GM15510 (cell line): ENCODE measurements around the gene TSPY2.
"Not testable (repeated sequence)": the region's sequence is repeated elsewhere in the genome, so short reads cannot be mapped to it uniquely, and the experiment has no call there.

Experiments
- POLR2A ChIP-seq: IDR thresholded peaks from 3 replicates; pipeline ENCODE4 v1.6.1; 2011; ENCODE audit warnings: borderline replicate concordance; ENCODE audit not compliant: insufficient read length; ENCODE audit errors: extremely low read depth

TSPY2 gene, protein sequence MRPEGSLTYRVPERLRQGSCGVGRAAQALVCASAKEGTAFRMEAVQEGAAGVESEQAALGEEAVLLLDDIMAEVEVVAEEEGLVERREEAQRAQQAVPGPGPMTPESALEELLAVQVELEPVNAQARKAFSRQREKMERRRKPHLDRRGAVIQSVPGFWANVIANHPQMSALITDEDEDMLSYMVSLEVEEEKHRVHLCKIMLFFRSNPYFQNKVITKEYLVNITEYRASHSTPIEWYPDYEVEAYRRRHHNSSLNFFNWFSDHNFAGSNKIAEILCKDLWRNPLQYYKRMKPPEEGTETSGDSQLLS

DNA sequence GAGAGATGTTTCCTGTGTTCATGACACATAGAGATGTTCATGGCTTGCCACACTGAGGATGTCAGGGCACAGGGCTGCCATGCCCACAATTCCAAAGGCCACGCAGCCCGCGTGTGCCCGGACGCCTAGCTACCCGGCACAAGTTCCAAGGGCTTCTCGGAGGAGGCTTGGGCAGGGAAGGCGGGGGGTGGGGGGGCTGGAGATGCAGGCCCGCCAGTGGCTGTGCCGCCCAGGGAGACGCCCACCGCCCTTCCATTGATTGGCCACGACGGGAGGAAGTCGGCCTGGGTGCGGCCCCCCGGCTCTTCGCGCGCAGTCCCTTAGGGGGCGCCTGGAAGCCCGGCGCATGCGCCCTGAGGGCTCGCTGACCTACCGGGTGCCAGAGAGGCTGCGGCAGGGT is at the start of gene TSPY2:
Gene TSPY2 (plus strand): TSS at position 301 of the 400 bp plus-strand sequence. CDS start 46 bp downstream, at position 347.
- TF ChIP-seq POLR2A = not testable (repeated sequence)
